GF-D8 (cell line): ENCODE results near the gene GRM1.
"Not testable (repeated sequence)": the region's sequence is repeated elsewhere in the genome, so short reads cannot be mapped to it uniquely, and the experiment has no call there.

ENCODE experiments used
- DNase-seq: peaks from one replicate; lab custom pipeline; 2025; lab: John Stamatoyannopoulos, UW

The GRM1 gene

DNA sequence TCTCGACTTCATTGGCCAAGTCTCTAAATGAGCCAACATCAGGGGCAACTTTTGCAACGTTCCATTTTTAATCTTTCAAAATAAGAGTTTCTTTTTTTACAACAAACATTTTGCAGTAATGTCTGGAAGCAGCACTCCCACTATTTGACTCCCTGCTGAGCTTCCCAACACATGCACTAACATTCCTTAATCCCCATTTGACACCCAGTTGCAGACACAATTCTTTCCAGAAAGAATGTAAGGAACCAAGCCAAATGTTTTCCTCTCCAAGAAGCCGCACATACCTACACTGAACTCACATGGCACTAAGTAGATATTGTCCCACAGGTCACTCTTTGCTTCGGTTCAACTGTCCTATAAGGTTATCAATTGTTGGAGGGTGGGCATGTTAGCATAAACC lies 165.6 kb downstream of the GRM1 start:
- no peak for DNase-seq

DNA sequence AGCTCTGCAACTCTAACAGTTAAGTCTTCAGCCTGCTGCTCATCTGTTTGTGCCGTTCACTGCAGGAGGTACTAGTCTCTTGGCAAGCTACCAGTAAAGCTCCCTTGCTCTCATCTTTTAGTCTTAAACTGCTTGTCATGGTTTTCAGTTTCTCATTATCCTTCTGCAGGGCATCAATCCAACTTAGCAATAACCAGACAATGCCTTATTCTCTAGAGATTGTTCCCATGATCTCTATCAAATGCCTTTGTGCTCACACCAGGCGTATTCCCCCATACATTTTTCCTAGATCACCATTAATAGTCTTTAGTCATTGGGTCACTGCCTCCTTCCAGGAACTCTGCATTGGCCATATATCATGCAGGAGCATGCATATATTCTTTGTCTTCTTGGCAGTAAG lies 171.3 kb downstream of the GRM1 start:
- DNase-seq, result no peak

DNA sequence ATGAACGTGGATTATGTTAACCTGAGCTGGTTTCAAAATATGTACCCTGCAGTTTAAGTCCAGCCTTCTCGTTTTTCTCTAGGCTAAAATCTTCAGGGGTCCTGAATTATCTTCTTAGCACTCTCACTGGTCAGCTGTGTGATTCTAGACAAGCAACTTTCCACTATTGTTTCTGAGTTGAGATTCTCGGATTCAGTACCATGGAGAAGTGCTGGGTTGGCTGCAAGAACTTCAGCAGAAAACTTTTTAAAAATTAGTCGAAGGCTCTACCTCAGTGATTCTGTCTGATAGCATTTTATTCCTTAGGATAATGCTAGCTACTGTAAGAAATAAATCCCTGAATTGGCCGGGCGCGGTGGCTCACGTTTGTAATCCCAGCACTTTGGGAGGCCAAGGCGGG lies 173.7 kb downstream of the GRM1 start:
- DNase-seq, result no peak

DNA sequence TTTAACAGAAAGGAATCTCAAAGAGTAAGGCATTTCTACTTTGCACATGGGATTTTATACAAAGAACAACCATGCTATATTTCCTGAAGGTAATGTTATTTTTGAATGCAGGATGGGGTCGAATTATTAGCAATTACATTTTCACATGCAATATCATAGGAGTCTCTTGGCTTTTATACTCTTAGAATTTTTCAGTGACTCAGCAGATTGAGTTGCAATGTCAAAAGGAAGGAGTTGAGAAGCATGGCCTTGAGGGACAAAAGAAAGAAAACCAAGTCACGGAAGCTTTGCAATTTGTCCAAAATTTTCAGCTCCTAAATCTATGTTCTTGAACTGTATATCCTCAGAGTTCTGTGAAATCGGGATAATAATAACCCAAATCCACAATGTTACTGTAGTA lies 181.1 kb downstream of the GRM1 start:
- no peak for DNase-seq

DNA sequence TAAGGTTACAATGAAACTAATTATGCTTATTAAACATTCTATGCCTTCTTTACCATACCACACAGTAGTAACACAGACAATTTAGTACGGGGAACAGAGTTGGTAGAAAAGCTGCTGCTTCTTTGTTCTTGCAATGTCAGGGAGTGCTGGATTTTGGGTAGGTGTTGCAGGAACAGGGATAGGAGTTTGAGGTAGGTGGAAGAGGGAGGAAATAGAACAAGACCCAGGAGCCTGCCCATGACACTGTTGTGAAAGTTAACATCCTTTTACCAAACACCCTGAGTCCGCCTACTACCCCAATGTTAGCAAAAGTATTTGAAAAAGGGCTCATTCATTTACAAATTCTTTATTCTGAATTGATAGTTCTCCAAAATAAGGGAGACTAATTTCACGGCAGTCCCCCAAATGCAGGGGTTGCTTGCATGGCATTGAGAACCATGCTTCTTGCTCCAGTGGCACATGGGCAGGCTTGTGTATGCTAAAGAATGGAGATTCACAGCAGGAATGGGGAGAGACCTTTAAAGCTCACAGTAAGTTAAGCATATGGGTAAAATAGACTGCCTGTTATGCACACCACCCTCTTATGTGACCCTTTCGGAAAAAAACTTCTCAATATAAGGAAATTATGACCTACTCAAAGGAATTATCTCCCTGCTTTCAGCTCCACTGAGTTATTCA lies 181.7 kb downstream of the GRM1 start:
- DNase-seq, result no peak

DNA sequence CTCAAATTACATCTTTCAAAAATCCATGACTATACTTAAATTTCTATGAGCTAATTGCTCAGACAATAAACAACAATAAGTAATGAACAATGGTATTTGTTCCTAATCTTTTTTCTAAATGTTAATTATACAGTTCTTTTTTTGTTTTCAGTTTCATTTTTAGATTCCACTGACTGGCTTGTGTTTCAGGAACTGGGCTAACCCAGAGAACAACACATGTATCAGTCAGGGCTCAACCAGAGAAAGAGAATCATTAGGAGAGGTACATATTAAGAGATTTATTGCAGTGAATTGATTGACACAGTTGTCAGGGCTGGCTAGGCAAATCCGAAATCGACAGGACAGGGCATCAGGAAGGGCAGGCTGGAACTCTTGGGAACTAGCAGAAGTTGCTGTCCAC lies 182.8 kb downstream of the GRM1 start:
- DNase-seq, result no peak

DNA sequence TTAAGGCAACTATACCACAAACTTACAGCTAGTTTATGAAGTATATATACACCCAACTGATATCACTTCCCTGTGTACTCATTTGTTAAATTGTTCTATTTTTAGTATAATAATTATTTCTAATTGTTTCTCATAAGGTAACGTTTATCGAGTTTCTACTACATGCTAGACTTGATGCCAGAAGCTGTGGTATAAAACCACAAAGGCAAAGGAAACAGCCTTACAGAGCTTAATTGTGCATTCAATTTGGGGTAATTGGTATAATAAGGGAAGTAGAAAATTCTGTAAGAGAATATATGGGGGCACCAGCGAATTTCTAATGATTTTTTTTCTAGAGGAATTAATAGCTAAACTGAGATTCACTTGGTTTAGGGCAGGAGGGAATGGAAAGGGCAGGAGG lies 183.9 kb downstream of the GRM1 start:
- no peak for DNase-seq

DNA sequence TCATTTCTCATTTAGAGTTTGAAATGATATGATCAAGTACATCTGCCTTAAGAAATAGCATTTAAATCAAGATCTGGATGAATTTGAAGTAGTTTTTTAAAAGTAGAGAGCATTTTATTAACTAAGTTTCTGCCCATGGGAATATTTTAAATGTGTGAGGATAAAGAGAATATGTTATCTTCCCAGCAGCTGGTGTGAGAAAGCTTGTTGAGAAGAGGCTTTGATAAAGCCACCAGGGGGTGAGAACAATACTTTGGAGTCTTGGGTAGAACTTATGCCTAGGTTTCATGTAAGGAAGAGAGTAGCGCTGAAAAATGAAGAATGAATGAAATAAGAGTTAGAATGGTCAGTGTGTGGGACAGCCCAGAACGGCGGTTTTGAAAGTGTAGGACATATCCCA lies 190.2 kb downstream of the GRM1 start:
- no peak for DNase-seq

DNA sequence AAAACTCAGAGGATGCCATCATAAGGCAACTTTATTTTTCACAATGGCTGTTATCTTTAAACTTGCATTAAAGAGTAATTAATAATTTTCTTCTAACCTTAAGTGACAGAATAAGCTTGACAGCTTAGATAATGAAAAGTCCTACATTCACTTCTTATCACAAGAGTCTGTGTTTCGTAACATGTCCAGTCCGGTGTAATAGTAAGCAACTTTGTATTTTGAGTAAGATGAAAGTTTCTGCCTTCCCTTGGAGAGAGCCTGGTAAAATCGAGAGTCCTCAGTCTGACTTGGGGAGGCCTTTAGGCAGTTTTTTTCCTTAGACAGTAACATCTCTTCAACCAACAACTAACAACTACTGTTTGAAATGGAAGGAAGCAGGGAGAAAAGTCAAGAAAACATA lies 195.6 kb downstream of the GRM1 start:
- no peak for DNase-seq

DNA sequence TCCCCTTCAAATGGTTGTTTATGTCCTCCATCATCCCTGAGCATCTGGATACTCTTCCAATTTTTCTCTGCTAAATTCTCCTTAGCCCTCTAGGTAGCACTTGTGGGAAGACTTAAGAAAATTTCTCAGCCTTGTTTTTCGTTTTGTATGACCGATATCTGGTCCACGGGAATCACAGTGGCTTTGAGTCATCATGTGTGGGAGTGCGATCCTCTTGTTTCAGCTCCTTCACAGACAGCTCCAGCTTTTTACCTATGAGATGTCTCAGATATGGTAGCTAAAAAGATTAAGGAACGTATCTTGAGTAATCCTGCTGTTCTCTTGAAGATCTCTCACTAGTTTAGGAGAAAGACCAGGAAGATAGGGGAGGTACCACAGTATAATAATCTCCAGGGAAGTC lies 196.1 kb downstream of the GRM1 start:
- no peak for DNase-seq

DNA sequence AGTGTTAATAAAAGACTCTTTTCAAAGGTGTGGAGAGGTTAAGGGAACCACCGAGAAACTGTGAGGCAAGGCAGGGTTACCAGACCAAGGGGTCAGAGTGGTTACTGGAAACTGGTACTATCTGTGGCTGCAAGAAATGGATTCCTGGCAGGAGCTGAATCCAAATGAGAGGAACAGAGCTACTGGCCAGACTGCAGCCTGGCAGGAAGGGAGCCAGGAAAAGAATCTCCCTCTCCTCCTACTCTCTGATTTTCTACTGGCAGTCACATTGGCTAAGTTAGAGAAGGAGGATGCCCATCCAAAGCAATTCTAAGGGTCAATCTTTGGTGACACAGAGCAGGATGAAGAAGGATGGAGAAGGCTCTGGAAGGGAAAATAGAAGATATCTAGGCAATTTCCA lies 211.5 kb downstream of the GRM1 start:
- no peak for DNase-seq

DNA sequence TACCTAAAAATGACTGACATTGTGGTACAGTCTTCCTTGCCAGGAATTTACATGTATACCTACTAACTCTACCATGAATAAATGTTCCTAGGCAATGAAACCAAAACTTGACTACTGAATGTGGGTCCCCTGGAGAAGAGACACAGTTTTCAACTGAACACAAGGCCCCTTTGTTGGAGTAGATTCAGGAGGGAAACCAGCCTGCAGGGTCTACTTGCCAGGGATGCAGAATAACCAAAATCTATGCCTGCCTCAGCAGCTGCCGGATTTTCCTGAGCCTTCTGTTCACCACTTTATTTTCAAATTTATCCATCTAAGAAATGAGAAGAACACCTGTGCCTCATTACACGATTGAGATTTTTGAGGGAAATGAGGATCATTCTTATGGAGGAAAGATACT lies 211.9 kb downstream of the GRM1 start:
- DNase-seq, result no peak

DNA sequence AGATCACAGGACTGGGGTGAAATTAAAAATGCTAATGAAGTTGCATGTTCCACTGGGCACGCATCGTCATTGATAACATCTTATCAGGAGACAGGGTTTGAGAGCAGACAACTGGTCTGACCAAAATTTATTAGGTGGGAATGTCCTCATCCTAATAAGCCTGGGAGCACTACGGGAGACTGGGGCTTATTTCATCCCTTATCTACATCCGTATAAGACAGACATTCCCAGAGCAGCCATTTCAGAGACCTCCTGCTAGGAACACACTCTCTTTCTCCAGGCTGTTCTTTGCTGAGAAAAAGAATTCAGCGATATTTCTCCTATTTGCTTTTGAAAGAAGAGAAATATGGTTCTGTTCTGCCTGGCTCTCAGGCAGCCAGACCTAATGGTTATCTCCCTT lies 214.8 kb downstream of the GRM1 start:
- DNase-seq, result not testable (repeated sequence)

DNA sequence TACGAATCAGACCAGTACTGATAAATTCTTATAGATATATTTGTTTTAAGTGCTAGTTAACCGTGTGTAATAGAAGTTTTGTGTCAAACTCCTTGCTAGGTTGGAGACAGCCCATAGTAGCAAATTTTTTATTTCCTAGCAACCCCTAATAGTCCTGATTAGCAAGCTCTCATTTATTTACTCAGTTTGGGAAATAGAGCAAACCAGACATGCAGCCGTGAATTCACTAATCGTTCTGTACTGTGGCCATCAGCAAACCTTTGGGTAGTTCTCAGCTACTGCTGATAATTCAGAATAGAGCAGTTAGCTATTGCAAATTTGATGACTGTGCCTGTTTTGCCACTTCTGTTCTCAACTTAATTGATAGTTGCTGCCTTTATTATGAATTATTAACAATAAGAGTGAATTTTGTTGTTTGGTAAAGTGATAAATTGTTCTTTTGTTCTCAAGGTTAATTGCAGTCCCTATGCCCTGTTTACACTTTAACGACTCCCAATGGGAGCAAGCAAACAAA lies 215.8 kb downstream of the GRM1 start:
- DNase-seq, result no peak

DNA sequence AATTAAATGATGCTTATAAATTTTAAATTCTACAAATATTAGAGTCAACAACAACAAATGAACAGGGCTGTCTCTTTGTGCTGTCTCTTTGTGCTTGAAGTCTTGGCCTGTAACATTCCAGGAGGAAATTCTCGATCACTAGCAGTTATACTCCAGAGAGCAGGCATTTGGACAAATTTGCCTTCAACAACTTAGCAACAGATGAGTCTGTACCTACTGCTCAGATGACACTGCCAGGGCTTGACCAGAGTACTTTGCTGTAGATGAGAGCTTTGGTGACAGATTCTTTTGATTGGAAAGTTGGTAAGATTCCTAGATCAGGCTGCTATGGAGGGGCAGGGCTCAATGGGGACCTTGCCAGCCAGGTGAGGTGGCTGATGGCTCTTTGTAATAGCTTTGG lies 217.2 kb downstream of the GRM1 start:
- DNase-seq, result no peak

DNA sequence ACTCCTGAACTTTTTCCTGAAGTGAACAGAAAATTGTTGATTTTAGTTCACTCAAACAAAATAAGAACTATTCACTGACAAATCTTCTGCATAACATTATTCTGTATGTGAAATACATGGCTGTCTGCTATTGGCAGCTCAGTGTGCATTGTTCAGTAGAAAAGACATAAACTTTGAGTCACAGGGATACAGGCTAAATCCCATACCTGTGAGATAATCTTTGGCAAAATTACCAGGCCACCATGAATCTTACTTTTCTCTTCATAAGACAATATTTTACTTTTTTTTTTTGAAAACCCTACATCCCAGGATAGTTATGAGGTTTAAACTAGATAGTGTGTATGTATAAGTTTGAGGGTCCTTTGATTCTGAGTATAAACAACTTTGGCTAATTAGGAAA lies 224.8 kb downstream of the GRM1 start:
- no peak for DNase-seq

DNA sequence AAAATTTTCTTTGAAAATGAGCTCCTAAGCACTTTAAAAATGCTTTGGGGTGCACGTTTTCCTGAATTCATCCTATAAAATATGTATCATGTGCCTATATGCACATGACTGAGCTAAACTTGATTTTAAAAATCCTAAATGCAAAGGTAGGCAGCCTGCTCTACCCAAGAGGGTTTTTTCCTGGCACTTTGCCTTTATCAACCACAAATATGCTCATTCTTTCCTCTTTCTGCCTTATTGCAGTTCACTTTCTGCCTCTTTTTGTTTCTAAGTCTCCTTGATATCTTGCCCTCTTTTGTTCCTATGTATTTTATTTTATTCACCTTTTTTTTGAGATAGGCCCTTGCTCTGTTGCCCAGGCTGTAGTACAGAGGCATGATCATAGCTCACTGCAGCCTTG lies 229.3 kb downstream of the GRM1 start:
- DNase-seq, result no peak

DNA sequence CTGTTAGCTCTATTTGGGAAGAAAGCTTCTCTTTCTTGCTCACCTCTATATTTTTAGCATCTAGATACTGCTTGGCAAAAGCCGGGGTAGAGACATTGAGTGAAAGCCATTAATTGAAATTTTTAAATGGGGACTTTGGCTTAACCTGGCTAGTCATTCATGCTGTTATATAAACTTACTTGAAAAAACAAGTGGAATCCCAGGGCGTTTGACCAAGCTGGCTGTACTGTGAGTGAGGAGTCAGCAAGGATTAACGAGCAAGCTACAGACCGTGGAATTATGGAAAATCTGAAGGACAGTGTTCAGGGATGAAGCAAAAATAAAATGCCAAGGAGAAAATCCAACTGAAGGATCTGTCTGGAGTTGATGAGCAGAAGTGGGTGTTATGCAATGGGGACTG lies 232.0 kb downstream of the GRM1 start:
- DNase-seq, result no peak

DNA sequence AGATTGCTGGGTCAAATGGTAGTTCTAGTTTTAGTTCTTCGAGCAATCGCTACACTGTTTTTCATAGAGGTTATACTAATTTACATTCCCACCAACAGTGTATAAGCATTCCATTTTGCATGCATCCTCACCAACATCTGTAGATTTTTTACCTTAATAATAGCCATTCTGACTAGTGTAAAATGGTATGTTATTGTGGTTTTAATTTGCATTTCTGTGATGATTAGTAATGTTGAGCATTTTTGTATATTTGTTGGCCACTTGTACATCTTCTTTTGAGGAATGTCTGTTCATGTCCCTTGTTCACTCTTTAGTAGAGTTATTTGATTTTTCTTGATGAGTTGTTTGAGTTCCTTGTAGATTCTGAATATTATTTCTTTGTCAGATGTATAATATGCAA lies 236.2 kb downstream of the GRM1 start:
- DNase-seq, result no peak

DNA sequence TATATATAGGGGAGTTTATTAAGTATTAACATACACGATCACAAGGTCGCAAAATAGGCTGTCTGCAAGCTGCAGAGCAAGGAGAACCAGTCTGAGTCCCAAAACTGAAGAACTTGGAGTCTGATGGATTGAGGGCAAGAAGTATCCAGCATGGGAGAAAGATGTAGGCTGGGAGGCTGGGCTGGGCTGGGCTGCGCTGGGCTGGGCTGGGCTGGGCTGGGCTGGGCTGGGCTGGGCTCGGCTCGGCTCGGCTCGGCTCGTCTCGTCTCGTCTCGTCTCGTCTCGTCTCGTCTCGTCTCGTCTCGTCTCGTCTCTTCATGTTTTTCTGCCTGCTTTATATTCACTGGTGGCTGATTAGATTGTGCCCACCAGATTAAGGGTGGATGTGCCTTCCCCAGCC lies 238.6 kb downstream of the GRM1 start:
- DNase-seq, result no peak

DNA sequence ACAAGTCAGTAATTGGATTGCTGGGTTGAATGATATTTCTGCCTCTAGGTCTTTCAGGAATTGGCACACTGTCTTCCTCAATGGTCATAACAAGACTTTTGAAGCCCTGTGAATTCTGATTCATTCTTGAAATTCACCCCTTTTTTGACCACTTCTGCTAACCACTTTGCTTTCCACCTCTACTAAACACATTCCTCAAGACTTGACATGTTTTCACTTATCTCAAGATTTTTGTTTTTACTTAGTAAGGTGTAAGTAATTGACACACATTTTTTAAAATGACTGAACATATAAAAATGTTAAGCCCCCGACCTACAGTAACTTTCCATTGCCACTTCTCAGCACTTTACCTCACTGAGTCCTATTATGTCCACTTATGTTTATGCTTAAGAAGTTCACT lies 239.1 kb downstream of the GRM1 start:
- DNase-seq, result no peak

DNA sequence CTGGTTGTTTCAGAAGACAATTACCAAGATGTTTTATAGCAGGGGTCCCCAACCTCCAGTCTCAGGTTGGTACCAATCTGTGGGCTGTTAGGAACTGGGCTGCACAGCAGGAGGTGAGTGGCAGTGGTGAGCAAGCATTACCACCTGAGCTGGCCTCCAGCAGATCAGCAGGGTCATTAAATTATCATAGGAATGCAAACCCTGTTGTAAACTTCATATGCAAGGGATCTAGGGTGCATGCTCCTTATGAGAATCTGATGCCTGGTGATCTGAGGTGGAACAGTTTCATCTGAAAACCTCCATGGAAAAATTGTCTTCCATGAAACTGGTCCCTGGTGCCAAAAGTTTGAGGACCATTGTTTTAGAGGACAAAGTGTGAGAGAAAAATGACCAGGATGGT lies 240.6 kb downstream of the GRM1 start:
- no peak for DNase-seq

DNA sequence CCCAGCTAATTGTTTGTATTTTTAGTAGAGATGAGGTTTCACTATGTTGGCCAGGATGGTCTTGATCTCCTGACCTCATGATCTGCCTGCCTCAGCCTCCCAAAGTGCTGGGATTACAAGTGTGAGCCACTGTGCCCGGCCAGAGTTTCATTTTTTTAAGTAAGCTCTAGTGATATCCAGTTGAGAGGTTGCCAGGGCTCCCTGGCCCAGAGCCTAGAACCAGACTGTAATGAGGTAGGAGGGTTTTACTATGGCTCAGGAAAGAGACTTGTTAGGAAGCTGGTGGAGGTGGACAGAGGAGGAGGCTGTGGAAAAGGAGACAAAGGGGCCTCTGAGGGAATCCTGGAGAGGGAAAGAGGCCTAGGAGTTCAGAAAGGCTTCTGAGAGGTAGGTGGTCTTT lies 242.3 kb downstream of the GRM1 start:
- DNase-seq, result not testable (repeated sequence)

DNA sequence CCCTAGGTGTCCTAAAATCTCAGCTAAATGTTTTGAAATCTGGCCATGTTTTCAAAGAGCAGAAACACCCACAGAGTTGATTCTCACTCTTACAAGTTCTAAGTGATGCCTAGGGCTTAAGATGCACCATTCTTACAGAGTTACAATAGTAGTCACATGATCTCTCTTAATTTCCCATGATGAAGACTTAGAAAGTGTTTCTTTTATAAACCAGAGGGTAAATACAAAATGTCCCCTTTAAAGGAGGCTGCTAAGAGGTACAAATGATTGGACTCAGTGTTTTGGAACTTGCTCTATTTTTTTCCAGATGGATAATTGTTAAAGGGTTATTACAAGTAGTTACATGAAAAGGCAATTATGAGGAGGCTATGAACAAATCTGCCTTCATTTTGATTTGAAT lies 244.6 kb downstream of the GRM1 start:
- no peak for DNase-seq

DNA sequence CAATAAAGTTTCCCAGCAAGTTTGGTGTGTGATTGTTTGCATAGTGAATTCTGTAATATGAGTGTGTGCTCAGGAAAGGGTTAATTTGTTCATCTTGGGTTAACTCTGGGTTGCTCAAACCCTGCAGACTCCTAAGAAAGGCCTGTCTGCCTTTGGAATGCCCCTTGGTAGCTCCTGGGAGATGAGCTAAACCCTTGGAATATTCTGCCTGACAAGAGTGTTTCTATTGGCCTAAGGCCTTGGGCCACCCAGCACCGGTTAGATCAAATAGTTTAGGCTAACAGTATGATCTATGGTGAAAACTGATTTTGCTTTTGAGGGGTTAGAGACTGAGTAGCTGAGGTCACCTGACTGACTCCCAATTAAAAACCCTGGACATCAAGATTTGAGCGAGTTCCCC lies 248.3 kb downstream of the GRM1 start:
- DNase-seq, result no peak
